T-helper 1 cell treated with Interleukin-12 subunit alpha and Interleukin-12 subunit beta and Interleukin-4 antibody, amounts not matched to agents 30 ng/mL and 1 ng/mL, for 36 hours (primary cell): ENCODE results near the gene PCDHA6. TPM values are rescaled to one million over a fixed set of nuclear protein-coding genes. Genes with fewer than 3 reads are reported as not detected.
"Not testable (repeated sequence)": the region's sequence is repeated elsewhere in the genome, so short reads cannot be mapped to it uniquely, and the experiment has no call there.

Experiments
- intact Hi-C: fragments of 100-400 bp; cut with micrococcal nuclease; formaldehyde crosslinking; loops from one replicate; pipeline ENCODE4 v1.15.1; 2024
- total RNA-seq: library from RNA; stranded (reverse); gene quantifications from 2 replicates; pipeline ENCODE4 v1.2.3, GENCODE V29; 2022

Gene PCDHA6, protein sequence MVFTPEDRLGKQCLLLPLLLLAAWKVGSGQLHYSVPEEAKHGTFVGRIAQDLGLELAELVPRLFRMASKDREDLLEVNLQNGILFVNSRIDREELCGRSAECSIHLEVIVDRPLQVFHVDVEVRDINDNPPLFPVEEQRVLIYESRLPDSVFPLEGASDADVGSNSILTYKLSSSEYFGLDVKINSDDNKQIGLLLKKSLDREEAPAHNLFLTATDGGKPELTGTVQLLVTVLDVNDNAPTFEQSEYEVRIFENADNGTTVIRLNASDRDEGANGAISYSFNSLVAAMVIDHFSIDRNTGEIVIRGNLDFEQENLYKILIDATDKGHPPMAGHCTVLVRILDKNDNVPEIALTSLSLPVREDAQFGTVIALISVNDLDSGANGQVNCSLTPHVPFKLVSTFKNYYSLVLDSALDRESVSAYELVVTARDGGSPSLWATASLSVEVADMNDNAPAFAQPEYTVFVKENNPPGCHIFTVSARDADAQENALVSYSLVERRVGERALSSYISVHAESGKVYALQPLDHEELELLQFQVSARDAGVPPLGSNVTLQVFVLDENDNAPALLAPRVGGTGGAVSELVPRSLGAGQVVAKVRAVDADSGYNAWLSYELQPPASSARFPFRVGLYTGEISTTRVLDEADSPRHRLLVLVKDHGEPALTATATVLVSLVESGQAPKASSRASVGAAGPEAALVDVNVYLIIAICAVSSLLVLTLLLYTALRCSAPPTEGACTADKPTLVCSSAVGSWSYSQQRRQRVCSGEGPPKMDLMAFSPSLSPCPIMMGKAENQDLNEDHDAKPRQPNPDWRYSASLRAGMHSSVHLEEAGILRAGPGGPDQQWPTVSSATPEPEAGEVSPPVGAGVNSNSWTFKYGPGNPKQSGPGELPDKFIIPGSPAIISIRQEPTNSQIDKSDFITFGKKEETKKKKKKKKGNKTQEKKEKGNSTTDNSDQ
- total RNA-seq: not detected in 2 replicates

DNA sequence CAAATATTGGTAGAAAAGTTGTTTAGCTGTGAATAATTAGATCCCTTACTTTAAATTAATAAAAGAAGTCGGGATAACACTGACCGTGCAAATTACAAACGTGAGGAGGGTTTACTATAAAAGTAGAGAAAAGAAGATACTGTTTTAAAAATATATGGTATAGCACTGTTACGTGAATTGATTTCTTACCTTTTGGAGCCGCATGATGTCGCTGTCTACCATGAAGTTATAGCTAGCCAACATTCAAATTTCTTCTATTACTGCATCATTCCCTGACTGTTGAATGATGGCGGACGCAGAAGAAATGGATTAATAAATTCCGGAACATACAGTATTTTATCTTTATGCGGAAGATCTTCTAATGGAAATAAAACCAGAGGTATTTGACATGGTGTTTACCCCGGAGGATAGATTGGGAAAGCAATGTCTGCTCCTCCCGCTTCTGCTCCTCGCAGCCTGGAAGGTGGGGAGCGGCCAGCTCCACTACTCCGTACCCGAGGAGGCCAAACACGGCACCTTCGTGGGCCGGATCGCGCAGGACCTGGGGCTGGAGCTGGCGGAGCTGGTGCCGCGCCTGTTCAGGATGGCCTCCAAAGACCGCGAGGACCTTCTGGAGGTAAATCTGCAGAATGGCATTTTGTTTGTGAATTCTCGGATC, at the start of gene PCDHA6:
TSS of gene PCDHA6 (plus strand) at position 257 of the 658 bp plus-strand sequence. CDS start at position 389, 132 bp downstream.
- intact Hi-C loops: loop anchor here (2.0 to 10.0 kb wide), 2 partner anchors 23 to 537 kb away; partner anchors contain the start of gene PCDHGA5

- intact Hi-C loops: no loop called here
Measured at GRCh38 chr5:140780512-140780911, 47.2 kb upstream of the PCDHA6 start.

DNA sequence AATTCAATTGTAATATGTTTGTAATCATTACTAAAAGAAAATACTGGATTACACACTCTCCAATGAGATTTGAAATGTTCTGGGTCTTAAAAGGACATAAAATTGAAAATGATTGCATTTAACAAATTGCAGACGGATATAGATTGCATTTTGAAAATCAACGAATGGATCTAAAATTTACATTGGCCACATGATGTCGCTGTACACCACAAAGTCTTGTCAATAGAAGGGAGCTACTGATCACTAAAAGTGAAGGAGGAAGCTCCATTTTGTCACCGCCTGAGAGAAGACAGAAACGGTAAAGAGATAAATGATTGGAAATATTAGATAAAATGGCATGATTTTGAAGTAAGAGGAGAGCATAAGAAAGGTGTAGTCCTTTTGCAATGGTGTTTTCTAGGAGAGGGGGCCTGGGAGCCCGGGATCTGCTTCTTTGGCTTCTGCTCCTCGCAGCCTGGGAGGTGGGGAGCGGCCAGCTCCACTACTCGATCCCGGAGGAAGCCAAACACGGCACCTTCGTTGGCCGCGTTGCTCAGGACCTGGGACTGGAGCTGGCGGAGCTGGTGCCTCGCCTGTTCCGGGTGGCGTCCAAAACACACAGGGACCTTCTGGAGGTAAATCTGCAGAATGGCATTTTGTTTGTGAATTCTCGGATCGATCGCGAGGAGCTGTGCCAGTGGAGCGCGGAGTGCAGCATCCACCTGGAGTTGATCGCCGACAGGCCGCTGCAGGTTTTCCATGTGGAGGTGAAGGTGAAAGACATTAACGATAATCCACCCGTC, 41.7 kb upstream of the PCDHA6 start, which contains the start of gene PCDHA1:
TSS of gene PCDHA1 (plus strand) at position 236 of the 782 bp plus-strand sequence.
- intact Hi-C loops: loop anchor here (2.0 kb wide), 1 partner anchor 55 kb away; the partner anchor contains the start of gene PCDHA8

DNA sequence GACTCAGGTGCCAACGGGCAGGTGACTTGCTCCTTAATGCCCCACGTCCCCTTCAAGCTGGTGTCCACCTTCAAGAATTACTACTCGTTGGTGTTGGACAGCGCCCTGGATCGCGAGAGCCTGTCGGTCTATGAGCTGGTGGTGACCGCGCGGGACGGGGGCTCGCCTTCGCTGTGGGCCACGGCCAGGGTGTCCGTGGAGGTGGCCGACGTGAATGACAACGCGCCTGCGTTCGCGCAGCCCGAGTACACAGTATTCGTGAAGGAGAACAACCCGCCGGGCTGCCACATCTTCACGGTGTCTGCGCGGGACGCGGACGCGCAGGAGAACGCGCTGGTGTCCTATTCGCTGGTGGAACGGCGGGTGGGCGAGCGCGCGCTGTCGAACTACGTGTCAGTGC, 40.3 kb upstream of the PCDHA6 start:
- intact Hi-C loops: loop anchor here (2.0 kb wide), 1 partner anchor 53 kb away; the partner anchor contains the start of gene PCDHA8

DNA sequence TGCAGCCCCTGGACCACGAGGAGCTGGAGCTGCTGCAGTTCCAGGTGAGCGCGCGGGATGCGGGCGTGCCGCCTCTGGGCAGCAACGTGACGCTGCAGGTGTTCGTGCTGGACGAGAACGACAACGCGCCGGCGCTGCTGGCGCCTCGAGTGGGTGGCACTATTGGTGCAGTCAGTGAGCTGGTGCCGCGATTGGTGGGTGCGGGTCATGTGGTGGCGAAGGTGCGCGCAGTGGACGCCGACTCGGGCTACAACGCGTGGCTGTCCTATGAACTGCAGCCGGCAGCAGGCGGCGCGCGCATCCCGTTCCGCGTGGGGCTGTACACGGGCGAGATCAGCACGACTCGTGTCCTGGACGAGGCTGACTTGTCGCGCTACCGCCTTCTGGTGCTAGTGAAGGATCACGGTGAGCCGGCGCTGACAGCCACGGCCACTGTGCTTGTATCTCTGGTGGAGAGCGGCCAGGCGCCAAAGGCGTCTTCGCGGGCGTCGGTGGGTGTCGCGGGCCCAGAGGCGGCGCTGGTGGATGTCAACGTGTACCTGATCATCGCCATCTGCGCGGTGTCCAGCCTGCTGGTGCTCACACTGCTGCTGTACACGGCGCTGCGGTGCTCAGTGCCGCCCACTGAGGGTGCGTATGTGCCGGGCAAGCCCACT, 39.8 kb upstream of the PCDHA6 start:
- intact Hi-C loops: loop anchor here (2.0 kb wide), 1 partner anchor 53 kb away; the partner anchor contains the start of gene PCDHA8

DNA sequence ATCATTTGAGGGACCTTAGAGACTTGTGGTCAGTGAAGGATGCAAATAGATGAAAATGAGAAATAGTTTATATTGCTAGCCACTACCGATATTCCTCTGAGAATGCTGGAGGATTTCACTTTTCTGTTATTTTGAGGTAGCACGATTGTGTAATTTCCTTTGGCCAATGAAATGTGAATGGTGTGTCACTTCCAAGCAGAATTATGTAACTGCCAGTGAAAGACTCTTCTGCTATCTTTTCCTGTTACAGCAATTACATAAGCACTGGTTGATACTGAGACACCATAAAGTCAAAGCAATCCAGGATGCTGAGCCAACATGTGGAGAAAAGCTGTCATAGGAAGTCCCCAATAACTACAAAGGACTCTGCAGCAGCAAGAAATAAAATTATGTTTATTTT, 36.7 kb upstream of the PCDHA6 start:
- intact Hi-C loops: loop anchor here (5.0 kb wide), 2 partner anchors 41 to 91 kb away; partner anchors contain the start of genes PCDHA13 and PCDHA7

DNA sequence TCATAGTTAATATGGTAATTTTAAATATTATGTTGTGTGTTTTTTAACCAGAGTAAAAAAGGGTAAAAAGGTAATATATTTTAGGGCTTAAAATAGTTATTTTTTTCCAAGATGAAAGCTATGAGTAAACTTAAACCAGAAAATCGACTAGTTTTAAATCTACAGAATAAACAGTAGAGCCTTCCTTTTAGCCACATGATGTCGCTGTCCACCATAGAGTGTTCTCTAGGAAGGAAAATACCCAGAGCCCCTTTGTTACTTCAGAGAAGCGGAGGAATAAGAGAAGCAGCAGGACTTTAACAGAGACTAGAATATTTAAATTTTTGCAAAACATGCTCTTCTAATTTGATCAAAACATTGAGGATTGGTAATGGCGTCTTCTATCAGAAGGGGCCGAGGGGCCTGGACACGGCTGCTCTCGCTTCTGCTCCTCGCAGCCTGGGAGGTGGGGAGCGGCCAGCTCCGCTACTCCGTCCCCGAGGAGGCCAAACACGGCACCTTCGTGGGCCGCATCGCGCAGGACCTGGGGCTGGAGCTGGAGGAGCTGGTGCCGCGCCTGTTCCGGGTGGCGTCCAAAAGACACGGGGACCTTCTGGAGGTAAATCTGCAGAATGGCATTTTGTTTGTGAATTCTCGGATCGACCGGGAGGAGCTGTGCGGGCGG, 33.0 kb upstream of the PCDHA6 start, which contains the start of gene PCDHA2:
TSS of gene PCDHA2 (plus strand) at position 258 of the 664 bp plus-strand sequence.
- intact Hi-C loops: loop anchor here (5.0 kb wide), 2 partner anchors 38 to 88 kb away; partner anchors contain the start of genes PCDHA13 and PCDHA7

- intact Hi-C loops: no loop called here
Measured at GRCh38 chr5:140795259-140795641, 32.5 kb upstream of the PCDHA6 start.

- intact Hi-C loops: not testable (repeated sequence)
Measured at GRCh38 chr5:140796072-140796717, 31.6 kb upstream of the PCDHA6 start.

GRCh38 chr5:140796718-140797095, 31.1 kb upstream of the PCDHA6 start:
- intact Hi-C loops: no loop called here

DNA sequence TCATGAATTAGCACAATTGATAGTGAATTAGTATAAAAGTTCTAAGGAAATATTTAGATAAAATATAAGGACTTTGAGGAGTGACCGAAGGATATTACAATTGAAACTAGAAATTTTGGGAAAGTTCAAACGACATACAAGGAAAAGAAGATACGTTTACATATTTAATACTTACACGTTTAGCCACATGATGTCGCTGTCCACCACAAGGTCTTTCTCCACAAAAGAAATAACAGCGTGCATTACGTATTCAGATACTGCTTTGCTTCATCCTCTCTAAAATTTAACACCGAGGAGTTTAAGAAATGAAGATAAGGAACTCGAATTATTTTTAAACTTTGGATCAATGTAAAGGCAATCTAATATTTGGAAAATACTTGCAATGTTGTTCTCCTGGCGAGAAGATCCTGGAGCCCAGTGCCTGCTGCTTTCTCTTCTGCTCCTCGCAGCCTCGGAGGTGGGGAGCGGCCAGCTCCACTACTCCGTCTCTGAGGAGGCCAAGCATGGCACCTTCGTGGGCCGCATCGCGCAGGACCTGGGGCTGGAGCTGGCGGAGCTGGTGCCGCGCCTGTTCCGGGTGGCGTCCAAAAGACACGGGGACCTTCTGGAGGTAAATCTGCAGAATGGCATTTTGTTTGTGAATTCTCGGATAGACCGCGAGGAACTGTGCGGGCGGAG, 26.8 kb upstream of the PCDHA6 start, which contains the start of gene PCDHA3:
TSS of gene PCDHA3 (plus strand) at position 242 of the 678 bp plus-strand sequence.
- intact Hi-C loops: loop anchor here (5.0 kb wide), 1 partner anchor 41 kb away; the partner anchor contains the start of gene PCDHA8

DNA sequence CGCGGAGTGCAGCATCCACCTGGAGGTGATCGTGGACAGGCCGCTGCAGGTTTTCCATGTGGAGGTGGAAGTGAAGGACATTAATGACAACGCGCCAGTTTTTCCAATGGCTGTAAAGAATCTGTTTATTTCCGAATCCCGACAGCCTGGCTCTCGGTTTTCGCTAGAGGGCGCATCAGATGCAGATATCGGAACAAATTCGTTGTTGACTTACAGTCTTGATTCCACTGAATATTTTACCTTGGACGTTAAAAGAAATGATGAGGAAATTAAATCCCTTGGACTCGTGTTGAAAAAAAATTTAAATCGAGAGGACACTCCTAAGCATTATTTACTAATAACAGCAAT, 26.3 kb upstream of the PCDHA6 start:
- intact Hi-C loops: loop anchor here (5.0 kb wide), 1 partner anchor 41 kb away; the partner anchor contains the start of gene PCDHA8

DNA sequence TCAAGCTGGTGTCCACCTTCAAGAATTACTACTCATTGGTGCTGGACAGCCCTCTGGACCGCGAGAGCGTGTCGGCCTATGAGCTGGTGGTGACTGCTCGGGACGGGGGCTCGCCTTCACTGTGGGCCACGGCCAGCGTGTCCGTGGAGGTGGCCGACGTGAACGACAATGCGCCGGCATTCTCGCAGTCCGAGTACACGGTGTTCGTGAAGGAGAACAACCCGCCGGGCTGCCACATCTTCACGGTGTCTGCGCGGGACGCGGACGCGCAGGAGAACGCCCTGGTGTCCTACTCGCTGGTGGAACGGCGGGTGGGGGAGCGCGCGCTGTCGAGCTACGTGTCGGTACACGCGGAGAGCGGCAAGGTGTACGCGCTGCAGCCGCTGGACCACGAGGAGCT, 25.4 kb upstream of the PCDHA6 start:
- intact Hi-C loops: loop anchor here (5.0 kb wide), 1 partner anchor 40 kb away; the partner anchor contains the start of gene PCDHA8

- intact Hi-C loops: loop anchor here (5.0 kb wide), 1 partner anchor 39 kb away; the partner anchor contains the start of gene PCDHA8
Measured at GRCh38 chr5:140802781-140803271, 24.9 kb upstream of the PCDHA6 start.

GRCh38 chr5:140806834-140807775, 20.7 kb upstream of the PCDHA6 start, which contains the start of gene PCDHA4:
Gene PCDHA4, plus strand, starts transcription at chr5:140807068.
- intact Hi-C loops: no loop called here
